Measurements from ENCODE around the gene B9D1. TPM values are rescaled to one million over a fixed set of nuclear protein-coding genes. Genes with fewer than 3 reads are reported as not detected.

Gene B9D1
- total and polyA plus RNA-seq, 5 donors from 2014 or later = 1.2 to 2.1 (median 1.6) TPM

GRCh38 chr17:19295473-19296135 lies 66.9 kb downstream of the B9D1 start:
- H3K36me3 ChIP-seq (ENCODE audit: control insufficient read depth, insufficient read depth, low read length) = no peaks in the 10 kb centered on the region
- H3K4me1 Mint-ChIP-seq = peaks cover 0 to 11% (median 0%) of the 10 kb centered on the region in 4 donors
- no peak overlapping the region for H3K27ac ChIP-seq (ENCODE audit: insufficient read depth, low read length, poor library complexity, severe bottlenecking)
- no peaks in the 10 kb centered on the region for H3K9me3 ChIP-seq (ENCODE audit: control insufficient read depth in 2 of 2, low read length in 2 of 2)
- no peak overlapping the region for H3K4me3 ChIP-seq (ENCODE audit: low read depth, low read length)
- H3K4me1 ChIP-seq (ENCODE audit: control insufficient read depth, insufficient read depth, low read length, poor library complexity, severe bottlenecking) = no peaks in the 10 kb centered on the region
- ATAC-seq (ENCODE audit: low read depth in 2 of 2) (no peak), DNase-seq (no peak)
- H3K27me3 ChIP-seq (ENCODE audit: control insufficient read depth, insufficient read depth, low read length) = no peaks in the 10 kb centered on the region
- no peak overlapping the region for H3K4me3 Mint-ChIP-seq
- no peaks in the 10 kb centered on the region for H3K27me3 Mint-ChIP-seq
- H3K36me3 Mint-ChIP-seq = peaks cover 7% of the 10 kb centered on the region
- no peak overlapping the region for H3K27ac Mint-ChIP-seq
- no peaks in the 10 kb centered on the region for H3K9me3 Mint-ChIP-seq

- DNase-seq = no peak
- no peak overlapping the region for H3K4me3 ChIP-seq (ENCODE audit: low read depth, low read length)
- H3K27ac Mint-ChIP-seq = no peak overlapping the region
- no peaks in the 10 kb centered on the region for H3K9me3 Mint-ChIP-seq
- no peaks in the 10 kb centered on the region for H3K36me3 ChIP-seq (ENCODE audit: control insufficient read depth, insufficient read depth, low read length)
- H3K27me3 Mint-ChIP-seq = peaks cover 4% of the 10 kb centered on the region
- H3K27me3 ChIP-seq (ENCODE audit: control insufficient read depth, insufficient read depth, low read length) = no peaks in the 10 kb centered on the region
- peaks cover 7% of the 10 kb centered on the region for H3K36me3 Mint-ChIP-seq
- peaks cover 0 to 11% (median 0%) of the 10 kb centered on the region in 4 donors for H3K4me1 Mint-ChIP-seq
- H3K4me3 Mint-ChIP-seq = no peak overlapping the region
- no peaks in the 10 kb centered on the region for H3K9me3 ChIP-seq (ENCODE audit: control insufficient read depth in 2 of 2, low read length in 2 of 2)
- H3K27ac ChIP-seq (ENCODE audit: insufficient read depth, low read length, poor library complexity, severe bottlenecking) = no peak overlapping the region
- H3K4me1 ChIP-seq (ENCODE audit: control insufficient read depth, insufficient read depth, low read length, poor library complexity, severe bottlenecking) = no peaks in the 10 kb centered on the region
- ATAC-seq (ENCODE audit: low read depth in 2 of 2) = no peak
Measured at GRCh38 chr17:19294443-19294842, 68.1 kb downstream of the B9D1 start.

Other genes starting within 250 kb of the B9D1 start
- 37.1 TPM for gene GRAPL, start 235.1 kb downstream of the B9D1 start, total RNA-seq
- gene GRAPL, start 235.1 kb downstream of the B9D1 start, polyA plus RNA-seq = 1 to 10 TPM in 3 of 4 donors, under 1 TPM in 1; 0.80 to 1.6 (median 1.4) TPM
- 14.9 TPM for gene EPN2, start 125.4 kb downstream of the B9D1 start, total RNA-seq
- 1 to 10 TPM; 7.1 to 9.5 (median 7.9) TPM for gene EPN2, start 125.4 kb downstream of the B9D1 start, polyA plus RNA-seq
- gene MAPK7, start 15.8 kb upstream of the B9D1 start, total RNA-seq = 26.0 TPM
- 1 to 10 TPM; 3.4 to 6.7 (median 4.8) TPM for gene MAPK7, start 15.8 kb upstream of the B9D1 start, polyA plus RNA-seq
- gene MFAP4, start 24.5 kb upstream of the B9D1 start, total RNA-seq = not detected
- gene MFAP4, start 24.5 kb upstream of the B9D1 start, polyA plus RNA-seq = not detected
- 0.39 TPM for gene RNF112, start 48.5 kb upstream of the B9D1 start, total RNA-seq
- not detected for gene RNF112, start 48.5 kb upstream of the B9D1 start, polyA plus RNA-seq
- not detected for gene SLC47A1, start 171.1 kb upstream of the B9D1 start, total RNA-seq
- 1 to 10 TPM in 1 of 4 donors, not detected in 3; 1.0 TPM for gene SLC47A1, start 171.1 kb upstream of the B9D1 start, polyA plus RNA-seq

All from CD4-positive, CD25-positive, alpha-beta regulatory T cell (primary cell).